HUDEP-2 (cell line): ENCODE measurements around the gene STEAP3.
A peak's percentile ranks its signal among the peaks of the same experiment; 100 is the strongest.
"Not testable (repeated sequence)": the region's sequence is repeated elsewhere in the genome, so short reads cannot be mapped to it uniquely, and the experiment has no call there.

ENCODE experiments used
- DNase-seq, 76 experiments: peaks; one replicate each; lab custom pipeline; 2025; ENCODE audit not compliant: unreplicated experiment in 76 of 76; lab: John Stamatoyannopoulos, UW

The STEAP3 gene

DNA sequence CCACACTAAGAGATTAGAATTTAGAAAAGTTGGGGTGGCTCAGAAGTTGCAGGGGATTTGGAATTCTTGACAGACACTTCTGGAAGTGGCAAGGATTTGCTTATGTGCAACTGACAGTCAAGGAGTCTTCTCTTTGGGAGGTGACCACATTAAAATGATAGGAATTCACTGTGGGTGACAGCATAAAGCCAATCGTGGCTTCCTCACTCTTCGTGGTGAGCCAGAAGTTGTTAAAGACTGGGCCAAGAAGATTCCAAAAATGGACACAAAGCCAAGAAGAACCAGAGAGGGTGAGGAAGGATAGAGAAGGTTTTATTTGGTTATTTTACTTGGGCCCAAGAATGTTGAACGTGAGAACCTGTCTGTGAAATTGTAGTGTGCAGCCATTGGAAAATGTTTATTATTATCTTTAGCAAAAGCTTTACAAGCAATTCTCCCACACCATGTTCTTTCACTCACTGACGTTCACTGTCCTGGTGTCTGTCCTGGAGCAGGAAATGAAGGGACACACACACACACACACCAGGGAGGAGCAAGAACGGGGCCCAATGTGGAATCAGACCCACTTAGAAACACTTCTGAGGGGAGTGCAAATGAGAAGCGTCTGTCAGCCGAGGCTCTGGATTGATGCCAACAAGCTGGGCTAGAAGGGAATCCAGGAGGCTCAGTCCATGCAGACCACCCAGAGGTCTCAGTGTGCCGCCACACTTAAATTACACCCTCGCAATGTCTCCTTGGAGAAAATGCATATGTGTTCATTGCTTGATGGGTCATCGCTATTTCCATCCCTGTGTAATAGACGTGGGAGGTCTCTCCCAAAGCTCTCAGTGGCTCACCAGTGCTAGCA lies 37.2 kb downstream of the STEAP3 start:
- DNase-seq: no peak

DNA sequence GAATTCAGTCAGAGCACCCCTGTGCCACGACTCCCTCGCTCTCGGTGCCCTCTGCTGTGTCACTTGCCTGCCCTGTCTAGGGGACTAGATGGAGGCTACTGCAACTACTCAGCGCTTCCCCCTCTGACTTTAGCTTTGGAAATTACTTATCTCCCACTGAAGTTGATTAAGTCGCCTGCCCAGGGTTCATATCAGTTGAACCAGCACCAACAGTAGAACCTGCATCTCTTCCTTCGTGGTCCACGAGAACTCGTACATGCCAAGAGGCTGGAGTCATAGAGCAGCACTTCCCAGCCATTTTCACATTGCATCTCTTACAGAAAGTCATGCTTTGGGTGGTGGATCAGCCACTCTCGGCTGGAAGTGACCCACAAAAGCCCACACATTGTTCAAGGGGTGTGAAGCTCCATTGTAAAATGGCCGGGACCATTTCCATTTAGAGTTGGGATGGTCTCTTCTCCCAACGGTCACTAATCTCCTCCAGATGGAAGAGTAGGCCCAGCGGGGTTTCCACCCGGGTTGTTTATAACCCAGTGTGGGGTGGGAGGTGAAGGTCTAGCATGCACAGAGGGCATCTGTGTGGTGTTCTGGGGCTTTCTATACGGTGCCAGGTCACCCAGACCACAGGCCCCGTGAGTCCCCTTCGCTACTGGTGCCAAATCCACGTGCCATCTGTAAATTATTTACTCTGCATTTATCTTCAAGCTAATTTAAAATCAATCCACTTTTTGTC lies 38.0 kb downstream of the STEAP3 start:
- DNase-seq: peak in 1 of 76 experiments; percentile 8

DNA sequence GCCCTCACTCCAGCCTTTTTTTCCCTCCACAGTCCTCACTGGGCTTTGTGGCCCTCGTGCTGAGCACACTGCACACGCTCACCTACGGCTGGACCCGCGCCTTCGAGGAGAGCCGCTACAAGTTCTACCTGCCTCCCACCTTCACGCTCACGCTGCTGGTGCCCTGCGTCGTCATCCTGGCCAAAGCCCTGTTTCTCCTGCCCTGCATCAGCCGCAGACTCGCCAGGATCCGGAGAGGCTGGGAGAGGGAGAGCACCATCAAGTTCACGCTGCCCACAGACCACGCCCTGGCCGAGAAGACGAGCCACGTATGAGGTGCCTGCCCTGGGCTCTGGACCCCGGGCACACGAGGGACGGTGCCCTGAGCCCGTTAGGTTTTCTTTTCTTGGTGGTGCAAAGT lies 39.4 kb downstream of the STEAP3 start:
- no peak for DNase-seq

DNA sequence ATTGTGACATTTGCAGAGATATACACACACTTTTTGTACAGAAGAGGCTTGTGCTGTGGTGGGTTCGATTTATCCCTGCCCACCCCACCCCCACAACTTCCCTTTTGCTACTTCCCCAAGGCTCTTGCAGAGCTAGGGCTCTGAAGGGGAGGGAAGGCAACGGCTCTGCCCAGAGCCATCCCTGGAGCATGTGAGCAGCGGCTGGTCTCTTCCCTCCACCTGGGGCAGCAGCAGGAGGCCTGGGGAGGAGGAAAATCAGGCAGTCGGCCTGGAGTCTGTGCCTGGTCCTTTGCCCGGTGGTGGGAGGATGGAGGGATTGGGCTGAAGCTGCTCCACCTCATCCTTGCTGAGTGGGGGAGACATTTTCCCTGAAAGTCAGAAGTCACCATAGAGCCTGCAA lies 40.0 kb downstream of the STEAP3 start:
- no peak for DNase-seq

DNA sequence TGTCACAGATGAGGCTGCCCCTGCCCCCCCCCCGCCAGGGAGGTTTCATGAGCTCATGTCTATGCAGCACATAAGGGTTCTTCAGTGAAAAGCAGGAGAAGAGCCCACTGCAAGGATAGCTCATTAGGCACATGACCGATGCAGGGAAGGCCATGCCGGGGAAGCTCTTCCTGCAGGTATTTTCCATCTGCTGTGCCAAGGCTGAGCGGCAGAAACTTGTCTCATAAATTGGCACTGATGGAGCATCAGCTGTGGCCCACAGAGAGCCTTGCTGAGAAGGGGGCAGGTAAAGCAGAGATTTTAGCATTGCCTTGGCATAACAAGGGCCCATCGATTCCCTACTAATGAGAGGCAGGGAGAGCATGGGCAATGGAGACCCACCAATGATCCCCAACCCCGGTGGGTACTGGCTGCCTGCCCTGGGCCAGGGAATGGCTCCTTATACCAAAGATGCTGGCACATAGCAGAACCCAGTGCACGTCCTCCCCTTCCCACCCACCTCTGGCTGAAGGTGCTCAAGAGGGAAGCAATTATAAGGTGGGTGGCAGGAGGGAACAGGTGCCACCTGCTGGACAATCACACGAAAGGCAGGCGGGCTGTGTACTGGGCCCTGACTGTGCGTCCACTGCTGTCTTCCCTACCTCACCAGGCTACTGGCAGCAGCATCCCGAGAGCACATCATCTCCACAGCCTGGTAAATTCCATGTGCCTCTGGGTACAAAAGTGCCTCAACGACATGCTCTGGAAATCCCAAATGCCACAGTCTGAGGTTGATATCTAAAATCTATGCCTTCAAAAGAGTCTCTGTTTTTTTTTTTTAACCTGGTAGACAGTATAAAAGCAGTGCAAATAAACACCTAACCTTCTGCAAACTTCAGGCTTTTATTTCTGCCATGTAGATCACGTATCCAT lies 41.4 kb downstream of the STEAP3 start:
- DNase-seq: peak in 35 of 76 experiments; percentile 2 to 53 (median 19)

DNA sequence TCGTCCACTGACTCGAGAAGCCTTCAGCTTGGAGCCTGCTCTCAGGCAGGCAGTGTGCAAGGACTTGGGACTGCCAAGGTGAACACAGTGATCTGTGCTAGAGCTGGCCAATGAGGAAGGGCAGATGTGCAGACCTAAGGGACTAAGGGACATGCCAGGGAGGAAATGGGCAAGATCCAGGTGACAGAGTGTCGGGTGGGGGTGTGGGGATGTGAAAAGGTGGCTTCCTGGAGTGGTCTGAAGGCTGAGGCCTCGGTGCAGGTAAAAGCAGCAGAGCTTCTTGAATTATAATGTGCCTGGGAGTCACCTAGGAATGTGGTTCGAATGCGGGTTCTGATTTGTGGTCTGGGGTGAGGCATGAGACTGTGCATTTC lies 42.0 kb downstream of the STEAP3 start:
- DNase-seq: no peak

DNA sequence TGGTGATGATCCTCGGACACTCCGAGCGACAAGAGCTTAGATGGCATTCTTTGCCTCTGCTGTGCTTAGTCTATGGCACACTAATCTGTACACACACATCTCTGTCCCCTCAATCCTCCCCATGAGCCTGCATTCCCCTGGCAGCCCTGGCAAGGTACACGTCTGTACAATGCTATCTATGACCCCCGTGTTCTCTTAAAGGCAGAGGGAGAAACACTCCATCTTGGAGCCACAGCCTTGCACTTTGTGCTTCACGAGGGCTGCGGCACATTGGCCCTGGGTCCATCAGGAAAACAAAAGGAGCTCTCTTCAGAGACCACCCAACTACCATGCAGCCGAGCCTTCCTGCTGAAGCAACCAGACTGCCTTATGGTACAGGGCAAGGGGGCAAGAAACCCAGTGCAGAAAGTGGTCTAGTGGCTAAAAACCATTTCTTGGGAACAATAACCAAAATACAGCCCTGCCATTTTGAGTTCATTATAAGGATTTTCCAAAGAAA lies 42.5 kb downstream of the STEAP3 start:
- DNase-seq: no peak

DNA sequence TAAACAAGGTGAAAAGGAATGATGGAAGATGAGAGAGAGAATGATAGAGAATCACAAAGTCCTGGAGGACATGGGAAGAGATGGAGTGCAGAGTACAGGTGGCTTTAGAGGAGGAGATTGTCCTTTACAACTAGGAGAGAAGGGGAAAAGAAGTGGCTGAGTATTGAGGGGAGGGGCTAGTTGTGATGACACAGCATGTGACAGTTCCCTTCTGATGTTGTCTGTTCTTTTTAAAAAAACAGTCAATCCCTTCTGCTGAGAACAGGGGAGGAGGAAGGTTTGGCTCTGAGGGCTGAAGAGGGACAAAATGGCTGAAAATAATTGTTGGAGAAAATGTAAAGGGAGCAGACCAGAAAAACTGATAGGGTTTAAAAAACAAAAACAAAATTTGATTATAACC lies 44.0 kb downstream of the STEAP3 start:
- no peak for DNase-seq

DNA sequence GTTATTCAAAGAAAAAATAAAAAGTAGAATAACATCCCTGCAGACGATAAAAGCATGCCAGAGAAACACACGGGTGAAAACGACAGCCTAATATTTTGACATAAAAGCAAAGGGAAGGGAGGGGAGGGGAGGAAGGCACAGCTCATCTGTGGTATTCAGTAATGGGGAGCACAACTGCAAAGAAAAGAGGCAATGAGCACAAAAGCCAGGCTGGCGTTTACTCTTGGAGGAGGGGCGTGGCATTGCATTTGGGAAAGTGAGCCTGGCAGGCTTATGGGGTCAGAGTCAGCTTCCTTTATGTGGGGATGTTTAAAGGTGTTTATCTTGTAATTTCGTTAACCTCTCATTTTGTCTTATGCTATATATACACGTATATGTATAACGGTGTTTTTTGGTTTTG lies 53.2 kb downstream of the STEAP3 start:
- no peak for DNase-seq

DNA sequence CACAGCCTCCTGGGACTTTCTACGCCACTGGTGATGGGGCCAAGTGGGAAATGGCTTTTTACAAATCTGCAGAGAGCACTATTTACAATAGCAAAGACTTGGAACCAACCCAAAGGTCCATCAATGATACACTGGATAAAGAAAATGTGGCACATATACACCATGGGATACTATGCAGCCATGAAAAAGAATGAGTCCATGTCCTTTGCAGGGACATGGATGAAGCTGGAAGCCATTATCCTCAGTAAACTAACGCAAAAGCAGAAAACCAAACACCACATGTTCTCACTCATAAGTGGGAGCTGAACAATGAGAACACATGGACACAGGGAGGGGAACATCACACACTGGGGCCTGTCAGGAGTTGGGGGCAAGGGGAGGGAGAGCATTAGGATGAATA lies 54.8 kb downstream of the STEAP3 start:
- not testable (repeated sequence) for DNase-seq

DNA sequence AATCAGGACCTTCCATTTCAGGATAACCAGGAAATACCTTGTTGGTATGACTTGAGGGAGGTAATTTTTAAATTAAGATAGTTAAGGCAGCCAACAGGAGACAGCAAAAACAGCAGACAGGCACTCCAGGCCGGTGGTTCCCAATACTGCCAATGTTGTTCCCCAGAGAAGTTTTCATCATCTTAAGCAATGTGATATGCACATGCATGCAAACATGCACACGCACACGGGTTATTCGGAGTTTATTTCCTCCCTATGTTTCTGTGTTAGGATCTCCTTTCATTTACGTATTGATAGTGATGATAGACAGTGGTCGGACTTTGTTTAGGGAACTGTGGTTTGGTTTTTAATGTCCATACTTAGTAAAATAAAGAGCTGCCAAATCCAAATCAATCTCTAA lies 55.3 kb downstream of the STEAP3 start:
- no peak for DNase-seq

DNA sequence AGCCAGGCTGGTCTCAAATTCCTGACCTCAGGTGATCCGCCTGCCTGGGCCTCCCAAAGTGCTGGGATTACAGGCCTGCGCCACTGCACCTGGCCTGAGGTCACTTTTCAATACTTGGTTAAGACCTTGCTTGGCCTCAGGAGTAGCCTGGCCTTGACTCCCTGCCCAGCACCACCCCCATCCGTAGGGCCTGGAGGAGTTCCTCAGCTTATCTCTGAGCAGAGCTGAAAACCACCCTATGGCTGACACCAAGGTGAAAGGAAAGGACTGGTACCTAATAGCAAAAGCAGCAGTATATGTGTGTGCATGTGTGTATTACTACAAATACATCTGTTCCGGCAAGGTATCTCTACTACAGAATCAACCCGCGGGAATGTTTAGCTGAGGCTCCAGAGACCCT lies 56.0 kb downstream of the STEAP3 start:
- peak in 4 of 76 experiments; percentile 1 to 23 (median 8) for DNase-seq

DNA sequence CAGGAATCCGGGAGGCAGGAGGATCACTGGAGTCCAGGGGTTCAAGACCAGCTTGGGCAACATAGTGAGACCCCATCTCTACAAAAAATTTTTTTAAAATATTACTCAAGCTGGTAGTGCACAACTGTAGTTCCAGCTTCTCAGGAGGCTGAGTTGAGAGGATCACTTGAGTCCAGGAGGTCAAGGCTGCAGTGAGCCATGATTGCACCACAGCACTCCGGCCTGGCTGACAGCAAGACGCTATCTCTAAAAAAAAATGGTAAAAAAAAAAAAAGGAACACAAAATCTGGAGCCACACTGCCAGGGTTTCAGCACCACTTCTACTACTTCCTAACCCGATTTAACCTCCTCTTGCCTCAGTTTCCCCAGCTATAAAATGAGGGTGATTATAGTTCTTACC lies 57.0 kb downstream of the STEAP3 start:
- DNase-seq: no peak

DNA sequence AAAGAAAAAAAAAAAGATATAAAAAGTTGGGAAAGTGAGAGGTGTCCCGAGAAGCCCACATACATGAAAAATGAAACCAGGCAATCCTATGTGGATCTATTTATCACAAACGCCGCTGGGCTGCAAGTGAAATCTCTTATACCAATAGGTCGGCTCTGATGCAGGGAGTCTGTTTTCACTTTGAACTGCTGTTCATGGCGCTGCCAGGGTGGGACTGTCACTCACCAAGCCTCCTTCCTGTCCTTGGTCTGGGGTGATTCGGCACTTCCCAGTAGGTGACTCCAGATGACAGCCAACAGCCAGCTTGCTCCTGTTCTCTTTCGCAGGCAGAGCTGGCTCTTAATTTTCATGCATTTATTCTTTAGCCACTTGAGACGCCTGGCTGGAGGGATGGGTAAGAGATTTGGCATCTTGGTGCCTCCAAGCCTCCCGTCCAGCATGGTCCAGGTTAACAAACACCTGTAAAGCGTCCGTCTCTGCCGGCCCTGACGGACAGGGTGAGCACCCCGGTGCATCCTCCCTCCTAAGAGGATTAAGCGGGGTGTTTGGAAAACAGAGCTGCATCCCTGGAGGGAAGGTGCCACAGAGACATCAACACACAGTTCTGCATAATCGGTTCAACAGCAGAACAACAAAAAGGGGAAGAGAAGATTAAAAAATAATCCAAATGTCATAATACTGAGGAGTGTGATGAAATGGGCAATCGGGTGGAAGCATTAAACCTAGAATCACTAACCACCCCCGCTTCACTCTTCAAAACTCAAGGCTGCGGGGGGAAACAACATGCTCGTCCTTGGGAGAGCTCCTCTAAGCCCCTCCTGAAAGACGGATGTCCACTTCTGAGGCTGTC lies 58.7 kb downstream of the STEAP3 start:
- DNase-seq: no peak

DNA sequence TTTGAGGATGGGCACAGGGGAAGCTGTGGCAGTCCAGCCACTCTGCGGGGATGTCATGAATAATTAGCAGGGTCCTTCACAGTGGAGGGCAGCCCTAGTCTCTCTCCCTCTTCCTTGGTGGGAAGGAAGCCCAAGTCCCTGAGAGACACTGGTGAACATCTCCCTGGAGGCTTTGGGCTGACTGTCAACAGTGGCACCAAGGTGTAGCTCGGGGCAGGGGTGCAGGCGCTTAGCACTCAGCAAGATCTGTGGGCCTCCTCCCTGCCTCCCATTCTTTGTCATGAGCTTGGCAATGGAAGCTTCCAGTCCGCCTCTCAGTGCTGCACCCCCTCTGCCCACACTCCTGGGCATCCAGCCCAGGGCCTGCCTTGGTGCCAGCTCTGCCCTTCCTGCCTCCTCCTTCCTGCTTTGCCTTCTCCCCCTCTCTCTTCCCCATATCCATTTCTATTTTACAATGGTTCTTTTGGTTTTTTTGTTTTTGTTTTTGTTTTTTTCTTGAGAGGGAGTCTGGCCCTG lies 59.4 kb downstream of the STEAP3 start:
- no peak for DNase-seq

DNA sequence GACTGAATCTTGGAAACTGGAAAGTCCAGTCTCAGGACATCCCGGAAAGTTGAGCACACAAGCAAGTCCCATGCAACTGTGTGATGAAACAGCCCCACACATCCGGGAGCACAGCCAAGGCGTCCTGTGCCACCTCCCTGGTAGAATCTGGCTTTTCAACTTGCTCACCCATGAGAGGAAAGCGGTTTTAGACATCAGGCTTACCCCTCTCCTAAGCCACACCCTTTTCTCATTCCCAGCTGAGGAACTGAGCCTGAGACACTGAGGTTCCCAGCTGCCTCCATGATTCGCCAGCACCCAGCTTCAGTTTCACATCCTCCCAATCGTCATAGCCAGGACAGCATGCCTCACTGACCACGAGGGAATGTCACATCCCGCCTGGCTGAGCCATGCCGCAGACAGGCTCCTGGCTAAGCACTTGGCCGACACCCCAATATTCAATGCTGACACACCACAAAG lies 60.3 kb downstream of the STEAP3 start:
- DNase-seq: no peak

DNA sequence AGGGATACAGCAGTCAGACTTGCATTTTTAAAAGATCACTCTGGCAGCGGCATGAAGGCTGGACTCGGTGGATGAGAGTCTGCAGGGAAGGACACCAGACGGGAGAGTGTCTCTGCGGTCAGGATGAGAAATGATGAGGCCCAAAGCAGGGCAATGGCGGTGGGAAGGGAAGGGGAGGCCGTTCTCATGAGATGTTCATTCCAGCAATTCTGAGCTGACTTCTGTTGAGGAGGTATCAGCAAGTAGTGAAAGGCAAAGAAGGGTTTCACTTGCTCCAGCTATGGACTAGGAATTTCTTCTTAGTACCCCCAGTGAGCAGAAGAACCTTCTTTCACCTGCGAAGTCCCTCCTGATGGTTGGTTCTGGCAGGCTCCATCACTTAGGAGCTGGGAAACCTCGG lies 63.0 kb downstream of the STEAP3 start:
- no peak for DNase-seq

DNA sequence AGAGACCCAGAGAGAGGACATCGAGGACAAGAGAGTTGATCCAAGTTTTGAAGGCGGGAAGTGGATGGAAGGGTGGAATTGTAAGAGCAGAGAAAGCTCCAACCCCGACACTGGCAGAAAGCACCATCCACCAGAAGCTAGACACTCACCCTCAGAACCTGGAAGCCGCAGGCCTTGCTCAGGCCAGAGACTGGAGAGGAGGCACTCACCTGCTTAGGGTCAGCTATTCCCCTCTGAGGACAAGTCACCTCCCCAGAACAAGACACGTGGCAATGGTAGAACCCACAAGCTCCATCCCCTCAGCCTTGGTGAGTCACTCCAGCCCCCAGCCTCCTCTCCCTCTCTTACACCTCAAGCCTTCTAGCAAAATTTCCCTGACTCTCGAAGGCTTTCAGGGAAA lies 64.9 kb downstream of the STEAP3 start:
- no peak for DNase-seq

DNA sequence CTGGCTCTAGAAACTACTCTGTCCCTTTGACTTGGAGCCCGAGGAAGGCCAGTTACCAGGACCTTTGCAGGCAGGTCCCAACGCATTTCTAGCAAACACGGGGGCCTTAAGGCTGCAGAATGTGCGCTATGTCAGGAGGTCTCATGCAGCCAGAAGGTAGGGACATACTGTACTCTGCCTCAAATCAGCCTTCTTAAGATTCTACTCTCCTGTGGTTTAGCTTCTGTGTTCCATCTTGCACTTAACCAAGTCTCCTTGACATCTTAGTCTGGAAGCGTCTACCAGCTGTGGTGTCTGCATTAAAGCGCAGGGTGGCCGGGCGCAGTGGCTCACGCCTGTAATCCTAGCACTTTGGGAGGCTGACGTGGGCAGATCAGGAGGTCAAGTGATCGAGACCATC lies 65.5 kb downstream of the STEAP3 start:
- DNase-seq: no peak

DNA sequence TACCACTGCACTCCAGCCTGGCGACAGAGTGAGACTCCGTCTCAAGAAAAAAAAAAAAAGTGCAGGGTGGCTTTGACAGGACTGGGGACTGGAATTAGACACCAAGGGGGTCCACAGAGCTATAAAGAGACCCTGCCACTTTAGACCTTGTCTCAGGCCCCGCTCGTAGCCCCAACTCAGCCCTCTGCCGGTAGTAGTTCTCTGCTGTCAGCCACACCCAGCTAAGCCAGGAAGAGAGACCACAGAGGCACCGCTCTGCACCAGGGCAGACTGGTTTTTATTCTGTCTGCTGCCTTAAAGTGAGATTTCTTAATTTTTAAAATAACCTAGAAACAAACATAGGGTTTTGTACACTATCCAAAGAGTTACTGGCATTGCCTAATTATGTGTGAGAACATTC lies 66.0 kb downstream of the STEAP3 start:
- no peak for DNase-seq
